Vagina (tissue), 2 donors: ENCODE results near the gene ZNF74.

ENCODE experiments used
- CTCF ChIP-seq, 3 experiments: fragments of 450-650 bp in 2 of 3; fragments of 200-600 bp in 1 of 3; sonication (generic) in 1 of 3; IDR thresholded peaks; one replicate each; pipeline ENCODE4 v1.5.1; 2017 to 2019; ENCODE audit warnings: antibody characterized with exemption in 3 of 3, mild to moderate bottlenecking in 2 of 3, moderate library complexity in 2 of 3
- POLR2A ChIP-seq, 2 donors: fragments of 450-650 bp; IDR thresholded peaks; one replicate each; pipeline ENCODE4 v1.6.1; 2017; ENCODE audit warnings: antibody characterized with exemption in 2 of 2, mild to moderate bottlenecking in 2 of 2, moderate library complexity in 2 of 2
- POLR2AphosphoS5 ChIP-seq, 2 donors: sonication (generic); formaldehyde crosslinking; IDR thresholded peaks; one replicate each; pipeline ENCODE4 v1.9.0; 2017; ENCODE audit warnings: antibody characterized with exemption in 2 of 2, mild to moderate bottlenecking in 2 of 2, low read depth in 1 of 2; ENCODE audit not compliant: insufficient read depth in 1 of 2

GRCh38 chr22:20439928-20440575 lies 46.1 kb downstream of the ZNF74 start:
- TF ChIP-seq CTCF (IDR thresholded peaks at IDR 0.05) (no peak), POLR2AphosphoS5 (IDR thresholded peaks at IDR 0.05; ENCODE audit: insufficient read depth in 1 of 2, low read depth in 1 of 2) (no peak), POLR2A (IDR thresholded peaks at IDR 0.05) (no peak)
